Measurements from ENCODE around the gene SGF29. TPM values are rescaled to one million over a fixed set of nuclear protein-coding genes. Genes with fewer than 3 reads are reported as not detected.
A peak's percentile ranks its signal among the peaks of the same experiment; 100 is the strongest.
"Not testable (repeated sequence)": the region's sequence is repeated elsewhere in the genome, so short reads cannot be mapped to it uniquely, and the experiment has no call there.

The SGF29 gene
- total and polyA plus RNA-seq, 4 experiments from 2014 or later, result 53.8 to 86.9 (median 68.8) TPM

- H3K27me3 ChIP-seq (ENCODE audit: insufficient read depth, low read length); POLR2A ChIA-PET (ENCODE audit: partially characterized antibody); H3K4me3 Mint-ChIP-seq; H3K27ac Mint-ChIP-seq; H3K27ac ChIP-seq (ENCODE audit: low read depth, low read length); H3K9me3 ChIP-seq (ENCODE audit: control insufficient read depth in 1 of 2, low read length in 2 of 2); DNase-seq; H3K9me3 Mint-ChIP-seq; CTCF ChIA-PET (ENCODE audit: partially characterized antibody); H3K4me3 ChIP-seq (ENCODE audit: low read length in 2 of 2); H3K36me3 Mint-ChIP-seq; intact Hi-C loops (cut with micrococcal nuclease); H3K36me3 ChIP-seq (ENCODE audit: insufficient read depth, low read length); H3K27me3 Mint-ChIP-seq; H3K4me1 ChIP-seq (ENCODE audit: insufficient read depth, low read length): not testable (repeated sequence)
- peaks cover 3 to 17% (median 8%) of the 10 kb centered on the region in 4 donors for H3K4me1 Mint-ChIP-seq
Observed at GRCh38 chr16:28612359-28613280, 58.9 kb downstream of the SGF29 start.

- POLR2A ChIA-PET (ENCODE audit: partially characterized antibody); DNase-seq; H3K9me3 Mint-ChIP-seq; H3K4me1 ChIP-seq (ENCODE audit: insufficient read depth, low read length); H3K27ac Mint-ChIP-seq; H3K4me3 Mint-ChIP-seq; H3K27me3 Mint-ChIP-seq; H3K36me3 ChIP-seq (ENCODE audit: insufficient read depth, low read length); intact Hi-C loops (cut with micrococcal nuclease); H3K36me3 Mint-ChIP-seq; CTCF ChIA-PET (ENCODE audit: partially characterized antibody); H3K9me3 ChIP-seq (ENCODE audit: control insufficient read depth in 1 of 2, low read length in 2 of 2); H3K27me3 ChIP-seq (ENCODE audit: insufficient read depth, low read length); H3K27ac ChIP-seq (ENCODE audit: low read depth, low read length); H3K4me3 ChIP-seq (ENCODE audit: low read length in 2 of 2): not testable (repeated sequence)
- H3K4me1 Mint-ChIP-seq, result peaks cover 3 to 17% (median 8%) of the 10 kb centered on the region in 4 donors
Observed at GRCh38 chr16:28613912-28614311, 60.2 kb downstream of the SGF29 start.

- H3K27ac Mint-ChIP-seq; H3K36me3 ChIP-seq (ENCODE audit: insufficient read depth, low read length); H3K27me3 ChIP-seq (ENCODE audit: insufficient read depth, low read length); POLR2A ChIA-PET (ENCODE audit: partially characterized antibody); H3K27me3 Mint-ChIP-seq; H3K36me3 Mint-ChIP-seq; H3K4me1 ChIP-seq (ENCODE audit: insufficient read depth, low read length); H3K9me3 ChIP-seq (ENCODE audit: control insufficient read depth in 1 of 2, low read length in 2 of 2); H3K4me3 Mint-ChIP-seq; DNase-seq; intact Hi-C loops (cut with micrococcal nuclease); H3K9me3 Mint-ChIP-seq; CTCF ChIA-PET (ENCODE audit: partially characterized antibody); H3K27ac ChIP-seq (ENCODE audit: low read depth, low read length); H3K4me3 ChIP-seq (ENCODE audit: low read length in 2 of 2): not testable (repeated sequence)
- H3K4me1 Mint-ChIP-seq, result peaks cover 3 to 17% (median 8%) of the 10 kb centered on the region in 4 donors
Observed at GRCh38 chr16:28614561-28614960, 60.8 kb downstream of the SGF29 start.

- H3K27ac Mint-ChIP-seq, result peak overlapping the region in 2 of 7 donors; percentile 18 to 31
- H3K4me1 ChIP-seq (ENCODE audit: insufficient read depth, low read length); H3K36me3 Mint-ChIP-seq; H3K9me3 ChIP-seq (ENCODE audit: control insufficient read depth in 1 of 2, low read length in 2 of 2); H3K27me3 Mint-ChIP-seq; H3K27me3 ChIP-seq (ENCODE audit: insufficient read depth, low read length); H3K27ac ChIP-seq (ENCODE audit: low read depth, low read length); H3K36me3 ChIP-seq (ENCODE audit: insufficient read depth, low read length); H3K9me3 Mint-ChIP-seq; POLR2A ChIA-PET (ENCODE audit: partially characterized antibody); H3K4me3 ChIP-seq (ENCODE audit: low read length in 2 of 2); H3K4me3 Mint-ChIP-seq; intact Hi-C loops (cut with micrococcal nuclease): not testable (repeated sequence)
- CTCF ChIA-PET (ENCODE audit: partially characterized antibody), result interaction anchor here (0.8 kb wide), 1 partner anchor 60 kb away, joined by 3 read pairs; no protein-coding TSS in a partner anchor
- peak in 2 of 5 donors; percentile 15 to 29 for DNase-seq
- H3K4me1 Mint-ChIP-seq, result peaks cover 3 to 11% (median 5%) of the 10 kb centered on the region in 4 donors
Observed at GRCh38 chr16:28615486-28616223, 61.9 kb downstream of the SGF29 start.

GRCh38 chr16:28616224-28616577 lies 62.5 kb downstream of the SGF29 start:
- H3K27ac Mint-ChIP-seq; DNase-seq; POLR2A ChIA-PET (ENCODE audit: partially characterized antibody); H3K36me3 Mint-ChIP-seq; H3K27me3 ChIP-seq (ENCODE audit: insufficient read depth, low read length); H3K9me3 Mint-ChIP-seq; H3K4me3 ChIP-seq (ENCODE audit: low read length in 2 of 2); H3K36me3 ChIP-seq (ENCODE audit: insufficient read depth, low read length); H3K9me3 ChIP-seq (ENCODE audit: control insufficient read depth in 1 of 2, low read length in 2 of 2); H3K27me3 Mint-ChIP-seq; H3K4me3 Mint-ChIP-seq; H3K4me1 Mint-ChIP-seq; H3K4me1 ChIP-seq (ENCODE audit: insufficient read depth, low read length); H3K27ac ChIP-seq (ENCODE audit: low read depth, low read length); intact Hi-C loops (cut with micrococcal nuclease): not testable (repeated sequence)
- CTCF ChIA-PET (ENCODE audit: partially characterized antibody), result interaction anchor here (0.8 kb wide), 1 partner anchor 61 kb away, joined by 3 read pairs; no protein-coding TSS in a partner anchor

GRCh38 chr16:28616636-28617035 lies 62.9 kb downstream of the SGF29 start:
- H3K27me3 Mint-ChIP-seq, result no peaks in the 10 kb centered on the region
- CTCF ChIA-PET (ENCODE audit: partially characterized antibody), result interaction anchor here (0.8 kb wide), 1 partner anchor 61 kb away, joined by 3 read pairs; no protein-coding TSS in a partner anchor
- H3K4me1 ChIP-seq (ENCODE audit: insufficient read depth, low read length), result peaks cover 2% of the 10 kb centered on the region
- no peak overlapping the region for H3K27ac ChIP-seq (ENCODE audit: low read depth, low read length)
- H3K36me3 ChIP-seq (ENCODE audit: insufficient read depth, low read length), result no peaks in the 10 kb centered on the region
- peak overlapping the region in 2 of 7 donors; percentile 55 to 68 for H3K27ac Mint-ChIP-seq
- peaks cover 3 to 9% of the 10 kb centered on the region in 2 donors for H3K36me3 Mint-ChIP-seq
- H3K9me3 ChIP-seq (ENCODE audit: control insufficient read depth in 1 of 2, low read length in 2 of 2), result no peaks in the 10 kb centered on the region
- no peak overlapping the region for H3K4me3 Mint-ChIP-seq
- H3K4me1 Mint-ChIP-seq, result peaks cover 3 to 7% (median 3%) of the 10 kb centered on the region in 4 donors
- H3K9me3 Mint-ChIP-seq, result no peaks in the 10 kb centered on the region
- POLR2A ChIA-PET (ENCODE audit: partially characterized antibody), result interaction anchor here (0.6 kb wide), 1 partner anchor 63 kb away, joined by 3 read pairs; the partner anchor contains the start of gene SGF29
- H3K27me3 ChIP-seq (ENCODE audit: insufficient read depth, low read length), result no peaks in the 10 kb centered on the region
- no peak overlapping the region for H3K4me3 ChIP-seq (ENCODE audit: low read length in 2 of 2)
- intact Hi-C loops (cut with micrococcal nuclease), result no loop called here
- DNase-seq, result no peak

GRCh38 chr16:28617874-28618273 lies 64.2 kb downstream of the SGF29 start:
- intact Hi-C loops (cut with micrococcal nuclease), result no loop called here
- no peak overlapping the region for H3K4me3 Mint-ChIP-seq

More at GRCh38 chr16:28617874-28618273, 64.2 kb downstream of the SGF29 start:
- Histone ChIP-seq H3K27ac (ENCODE audit: low read depth, low read length) (no peak overlapping the region), H3K9me3 (ENCODE audit: control insufficient read depth in 1 of 2, low read length in 2 of 2) (no peaks in the 10 kb centered on the region), H3K4me1 (ENCODE audit: insufficient read depth, low read length) (peaks cover 13% of the 10 kb centered on the region), H3K4me3 (ENCODE audit: low read length in 2 of 2) (no peak overlapping the region), H3K36me3 (ENCODE audit: insufficient read depth, low read length) (no peaks in the 10 kb centered on the region), H3K27me3 (ENCODE audit: insufficient read depth, low read length) (no peaks in the 10 kb centered on the region)
- H3K27ac Mint-ChIP-seq, result peak overlapping the region in 1 of 7 donors; percentile 65
- no peak for DNase-seq
- H3K4me1 Mint-ChIP-seq, result peaks cover 9 to 19% (median 13%) of the 10 kb centered on the region in 4 donors
- peaks cover 3 to 9% of the 10 kb centered on the region in 2 donors for H3K36me3 Mint-ChIP-seq
- no peaks in the 10 kb centered on the region for H3K27me3 Mint-ChIP-seq
- ChIA-PET CTCF (ENCODE audit: partially characterized antibody) (interaction anchor here (0.6 kb wide), 1 partner anchor 57 kb away, joined by 3 read pairs; no protein-coding TSS in a partner anchor), POLR2A (ENCODE audit: partially characterized antibody) (no interaction called here)
- no peaks in the 10 kb centered on the region for H3K9me3 Mint-ChIP-seq
